HTR-8/SVneo (cell line): ENCODE results near the gene APOLD1.
"Not testable (repeated sequence)": the region's sequence is repeated elsewhere in the genome, so short reads cannot be mapped to it uniquely, and the experiment has no call there.

ENCODE experiments used
- DNase-seq: peaks from one replicate; pipeline ENCODE4 v3.0.0; 2011; ENCODE audit warnings: low spot score, mixed read lengths; ENCODE audit not compliant: insufficient read length
- FAIRE-seq: peaks from 2 replicates; lab custom pipeline; 2011; peaks lifted over from hg19 to GRCh38; lab: Jason Lieb, UNC

APOLD1 gene

GRCh38 chr12:12806784-12807516, 21.5 kb downstream of the APOLD1 start:
- DNase-seq, result no peak

GRCh38 chr12:12807517-12807903, 22.1 kb downstream of the APOLD1 start:
- FAIRE-seq, DNase-seq: not testable (repeated sequence)

More at GRCh38 chr12:12806784-12807516, 21.5 kb downstream of the APOLD1 start:
- FAIRE-seq, result no peak

GRCh38 chr12:12807970-12808702, 22.7 kb downstream of the APOLD1 start:
- FAIRE-seq (no peak), DNase-seq (no peak)

- no peak for DNase-seq
- FAIRE-seq, result no peak
Measured at GRCh38 chr12:12810553-12811021, 25.1 kb downstream of the APOLD1 start.

GRCh38 chr12:12811343-12811742, 25.9 kb downstream of the APOLD1 start:
- no peak for FAIRE-seq
- no peak for DNase-seq

GRCh38 chr12:12812174-12812573, 26.7 kb downstream of the APOLD1 start:
- no peak for DNase-seq
- FAIRE-seq, result no peak

GRCh38 chr12:12812618-12813119, 27.2 kb downstream of the APOLD1 start:
- no peak for FAIRE-seq

GRCh38 chr12:12813120-12814101, 28.0 kb downstream of the APOLD1 start, which contains the start of gene DDX47:
TSS of gene DDX47 (plus strand) at chr12:12813346. CDS start at chr12:12813368, 22 bp downstream.
- FAIRE-seq (no peak), DNase-seq (peak; percentile 69)

More at GRCh38 chr12:12812618-12813119, 27.2 kb downstream of the APOLD1 start:
- DNase-seq, result no peak

GRCh38 chr12:12817616-12818015, 32.2 kb downstream of the APOLD1 start:
- FAIRE-seq (no peak), DNase-seq (no peak)

GRCh38 chr12:12818701-12819100, 33.2 kb downstream of the APOLD1 start:
- FAIRE-seq (no peak), DNase-seq (no peak)

GRCh38 chr12:12819221-12819620, 33.8 kb downstream of the APOLD1 start:
- no peak for DNase-seq
- FAIRE-seq, result no peak

- DNase-seq (peak; percentile 61), FAIRE-seq (peak; percentile 91)
Measured at GRCh38 chr12:12819752-12820311, 34.4 kb downstream of the APOLD1 start.

GRCh38 chr12:12820376-12820775, 34.9 kb downstream of the APOLD1 start:
- FAIRE-seq, DNase-seq: not testable (repeated sequence)

GRCh38 chr12:12821975-12822374, 36.5 kb downstream of the APOLD1 start:
- no peak for FAIRE-seq
- no peak for DNase-seq

GRCh38 chr12:12822886-12823285, 37.4 kb downstream of the APOLD1 start:
- no peak for FAIRE-seq
- DNase-seq, result no peak

GRCh38 chr12:12823300-12823699, 37.8 kb downstream of the APOLD1 start:
- no peak for FAIRE-seq
- peak; percentile 48 for DNase-seq

GRCh38 chr12:12823811-12824210, 38.4 kb downstream of the APOLD1 start:
- FAIRE-seq (no peak), DNase-seq (no peak)

- FAIRE-seq (no peak), DNase-seq (peak; percentile 37)
Measured at GRCh38 chr12:12835378-12836146, 50.1 kb downstream of the APOLD1 start.

GRCh38 chr12:12836571-12836970, 51.1 kb downstream of the APOLD1 start:
- no peak for FAIRE-seq
- no peak for DNase-seq
